ENCODE measurements around the gene CHRM5. TPM values are rescaled to one million over a fixed set of nuclear protein-coding genes. Genes with fewer than 3 reads are reported as not detected.

The CHRM5 gene
- total RNA-seq, 1 experiment from 2014 or later = not detected

GRCh38 chr15:33963831-33964664 is 4.2 kb upstream of the CHRM5 start:
- DNase-seq = no peak
- CTCF ChIA-PET = interaction anchor here (0.7 to 2.4 kb wide), 3 partner anchors 9 to 685 kb away, joined by 6 to 7 read pairs (median 6); no protein-coding TSS in a partner anchor

DNA sequence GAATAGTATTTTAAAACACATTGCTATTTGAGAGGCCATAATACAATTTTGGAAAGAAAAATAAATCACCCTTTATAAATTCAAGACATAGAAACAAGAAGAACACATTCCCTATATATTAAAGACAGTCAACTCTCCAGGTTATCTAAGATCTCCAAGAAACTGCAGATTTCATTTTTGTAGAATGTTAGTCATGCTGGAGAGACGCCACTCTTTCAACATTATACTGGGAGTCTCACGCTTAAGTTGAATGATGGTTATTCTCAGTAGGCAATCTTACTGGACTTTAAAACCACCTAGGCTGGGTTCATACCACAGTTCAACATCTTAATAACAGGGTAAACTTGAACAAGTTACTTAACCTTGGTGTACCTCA is 3.6 kb upstream of the CHRM5 start:
- Histone ChIP-seq H3K4me2 (no peak overlapping the region), H3K36me3 (ENCODE audit: low read depth) (no peaks in the 10 kb centered on the region), H3F3A (ENCODE audit: insufficient read depth, low read depth) (no peaks in the 10 kb centered on the region), H3K27ac (no peak overlapping the region), H3K27me3 (ENCODE audit: insufficient read depth, low read depth) (no peaks in the 10 kb centered on the region), H3K9me2 (ENCODE audit: insufficient read depth) (no peaks in the 10 kb centered on the region), H4K20me1 (ENCODE audit: insufficient read depth) (no peaks in the 10 kb centered on the region), H3K4me3 (no peak overlapping the region), H3K9me3 (ENCODE audit: insufficient read depth, low read depth) (no peaks in the 10 kb centered on the region), H3K79me2 (ENCODE audit: low read depth) (no peaks in the 10 kb centered on the region), H2AFZ (no peak overlapping the region), H3K4me1 (replicated peaks; ENCODE audit: insufficient read depth) (no peaks in the 10 kb centered on the region)
- CTCF ChIA-PET = interaction anchor here (0.7 to 2.4 kb wide), 2 partner anchors 9 to 227 kb away, joined by 6 to 7 read pairs; no protein-coding TSS in a partner anchor
- no peak for DNase-seq
- no TSS peak for BruUV-seq (replicated peaks)
- TF ChIP-seq CTCF (conservative IDR thresholded peaks at IDR 0.05) (no peak), EZH2 (IDR thresholded peaks at IDR 0.05; ENCODE audit: low read depth) (no peak)
- intact Hi-C loops (cut with micrococcal nuclease; ENCODE audit: unreplicated experiment) = loop anchor here (1.0 to 10.0 kb wide), 2 partner anchors 110 to 229 kb away; no protein-coding TSS in a partner anchor
- POLR2A ChIA-PET (ENCODE audit: unreplicated experiment) = no interaction called here

More at GRCh38 chr15:33963831-33964664, 4.2 kb upstream of the CHRM5 start:
- no peak overlapping the region for H2AFZ ChIP-seq
- H4K20me1 ChIP-seq (ENCODE audit: insufficient read depth) = no peaks in the 10 kb centered on the region
- H3K4me3 ChIP-seq = no peak overlapping the region
- no TSS peak for BruUV-seq (replicated peaks)
- POLR2A ChIA-PET (ENCODE audit: unreplicated experiment) = no interaction called here
- no peaks in the 10 kb centered on the region for H3K36me3 ChIP-seq (ENCODE audit: low read depth)
- H3K79me2 ChIP-seq (ENCODE audit: low read depth) = no peaks in the 10 kb centered on the region
- H3K4me1 ChIP-seq (replicated peaks; ENCODE audit: insufficient read depth) = no peaks in the 10 kb centered on the region
- no peak overlapping the region for H3K27ac ChIP-seq
- peak; percentile 66 for TF ChIP-seq CTCF (conservative IDR thresholded peaks at IDR 0.05)
- no peak for TF ChIP-seq EZH2 (IDR thresholded peaks at IDR 0.05; ENCODE audit: low read depth)
- no peaks in the 10 kb centered on the region for H3K9me3 ChIP-seq (ENCODE audit: insufficient read depth, low read depth)
- no peak overlapping the region for H3K4me2 ChIP-seq
- intact Hi-C loops (cut with micrococcal nuclease; ENCODE audit: unreplicated experiment) = loop anchor here (1.0 to 10.0 kb wide), 2 partner anchors 109 to 229 kb away; no protein-coding TSS in a partner anchor
- H3F3A ChIP-seq (ENCODE audit: insufficient read depth, low read depth) = no peaks in the 10 kb centered on the region
- no peaks in the 10 kb centered on the region for H3K27me3 ChIP-seq (ENCODE audit: insufficient read depth, low read depth)
- no peaks in the 10 kb centered on the region for H3K9me2 ChIP-seq (ENCODE audit: insufficient read depth)

DNA sequence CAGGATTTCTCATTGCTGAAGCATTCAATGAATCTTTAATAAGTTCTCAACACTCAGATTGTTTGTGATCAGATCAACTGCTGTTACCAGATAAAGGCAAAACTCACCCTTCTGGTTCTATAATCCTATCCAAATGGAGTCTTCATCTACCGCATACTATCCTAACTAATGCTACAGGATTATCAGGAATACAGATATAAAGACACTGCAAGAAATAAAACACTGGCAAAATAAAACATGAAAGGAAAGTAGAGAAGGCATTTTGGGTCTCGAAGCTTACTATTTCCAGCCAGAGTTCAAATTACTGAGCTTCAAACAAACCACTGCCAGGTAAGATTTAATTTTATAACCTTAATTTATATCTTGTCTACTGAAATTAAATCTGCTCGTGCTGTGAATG is 524 bp downstream of the CHRM5 start:
- ChIA-PET CTCF (no interaction called here), POLR2A (ENCODE audit: unreplicated experiment) (interaction anchor here (0.6 kb wide), 1 partner anchor 16 kb away, joined by 5 read pairs; no protein-coding TSS in a partner anchor)
- no peaks in the 10 kb centered on the region for H3K4me1 ChIP-seq (replicated peaks; ENCODE audit: insufficient read depth)
- no peak overlapping the region for H2AFZ ChIP-seq
- no peaks in the 10 kb centered on the region for H3K79me2 ChIP-seq (ENCODE audit: low read depth)
- intact Hi-C loops (cut with micrococcal nuclease; ENCODE audit: unreplicated experiment) = loop anchor here (10.0 kb wide), 1 partner anchor 114 kb away; no protein-coding TSS in a partner anchor
- no peak overlapping the region for H3K27ac ChIP-seq
- H3K27me3 ChIP-seq (ENCODE audit: insufficient read depth, low read depth) = no peaks in the 10 kb centered on the region
- H3K9me2 ChIP-seq (ENCODE audit: insufficient read depth) = no peaks in the 10 kb centered on the region
- H3K9me3 ChIP-seq (ENCODE audit: insufficient read depth, low read depth) = no peaks in the 10 kb centered on the region
- no peak for DNase-seq
- H3K4me3 ChIP-seq = no peak overlapping the region
- TF ChIP-seq CTCF (conservative IDR thresholded peaks at IDR 0.05) (no peak), EZH2 (IDR thresholded peaks at IDR 0.05; ENCODE audit: low read depth) (no peak)
- H3F3A ChIP-seq (ENCODE audit: insufficient read depth, low read depth) = no peaks in the 10 kb centered on the region
- H3K36me3 ChIP-seq (ENCODE audit: low read depth) = no peaks in the 10 kb centered on the region
- no TSS peak for BruUV-seq (replicated peaks)
- H4K20me1 ChIP-seq (ENCODE audit: insufficient read depth) = no peaks in the 10 kb centered on the region
- H3K4me2 ChIP-seq = no peak overlapping the region

Measured in PC-9 (cell line).